CD4-positive, alpha-beta T cell treated with Interleukin-2 at 100 ng/mL for 4 hours (primary cell): Measurements from ENCODE around the gene TUBA4A.

Experiments used
- DNase-seq: peaks from one replicate; pipeline ENCODE4 v3.0.0-alpha.2; 2020; ENCODE audit warnings: low spot score

TUBA4A gene

GRCh38 chr2:219286436-219287115 is 32.9 kb upstream of the TUBA4A start:
- no peak for DNase-seq

GRCh38 chr2:219285894-219286425 is 32.2 kb upstream of the TUBA4A start:
- DNase-seq: no peak

GRCh38 chr2:219285373-219285735 is 31.6 kb upstream of the TUBA4A start:
- no peak for DNase-seq

GRCh38 chr2:219284501-219285372 is 31.0 kb upstream of the TUBA4A start:
- no peak for DNase-seq

- DNase-seq: no peak
Measured at GRCh38 chr2:219282943-219283581, 29.3 kb upstream of the TUBA4A start.

GRCh38 chr2:219282375-219282774 is 28.7 kb upstream of the TUBA4A start:
- no peak for DNase-seq

GRCh38 chr2:219281588-219281987 is 27.9 kb upstream of the TUBA4A start:
- no peak for DNase-seq

- no peak for DNase-seq
Measured at GRCh38 chr2:219280651-219281050, 26.9 kb upstream of the TUBA4A start.

GRCh38 chr2:219279916-219280516 is 26.3 kb upstream of the TUBA4A start:
- DNase-seq: no peak

- peak; percentile 98 for DNase-seq
Measured at GRCh38 chr2:219279151-219279915, 25.6 kb upstream of the TUBA4A start, which contains the start of gene DNAJB2. Gene DNAJB2 (plus strand): TSS chr2:219279366. CDS start chr2:219279834, 468 bp downstream.

- no peak for DNase-seq
Measured at GRCh38 chr2:219278655-219279150, 25.0 kb upstream of the TUBA4A start.

- peak; percentile 78 for DNase-seq
Measured at GRCh38 chr2:219277703-219278654, 24.3 kb upstream of the TUBA4A start.

GRCh38 chr2:219274361-219274921 is 20.7 kb upstream of the TUBA4A start:
- no peak for DNase-seq

- DNase-seq: no peak
Measured at GRCh38 chr2:219273937-219274336, 20.2 kb upstream of the TUBA4A start.

- DNase-seq: no peak
Measured at GRCh38 chr2:219272995-219273394, 19.3 kb upstream of the TUBA4A start.

- no peak for DNase-seq
Measured at GRCh38 chr2:219272356-219272755, 18.6 kb upstream of the TUBA4A start.

GRCh38 chr2:219271021-219271420 is 17.3 kb upstream of the TUBA4A start:
- DNase-seq: no peak

GRCh38 chr2:219270055-219270372 is 16.3 kb upstream of the TUBA4A start:
- DNase-seq: no peak

GRCh38 chr2:219269362-219270054 is 15.8 kb upstream of the TUBA4A start:
- no peak for DNase-seq
